Measurements from ENCODE around the gene NLRC3.

Gene NLRC3

GRCh38 chr16:3597226-3597625 is 20.0 kb upstream of the NLRC3 start:
- no peak for DNase-seq (ENCODE audit: low read depth)
- H3K4me3 ChIP-seq (replicated peaks; ENCODE audit: low read depth, low read length): no peak overlapping the region
- no peak for TF ChIP-seq CTCF (IDR thresholded peaks at IDR 0.05; ENCODE audit: low read length, missing control alignments)

- no peak overlapping the region for H3K4me3 ChIP-seq (replicated peaks; ENCODE audit: low read depth, low read length)
- TF ChIP-seq CTCF (IDR thresholded peaks at IDR 0.05; ENCODE audit: low read length, missing control alignments): no peak
- no peak for DNase-seq (ENCODE audit: low read depth)
These were observed 19.1 kb upstream of the NLRC3 start for GRCh38 chr16:3596101-3596861.

GRCh38 chr16:3595521-3596021 is 18.4 kb upstream of the NLRC3 start:
- TF ChIP-seq CTCF (IDR thresholded peaks at IDR 0.05; ENCODE audit: low read length, missing control alignments): no peak
- no peak overlapping the region for H3K4me3 ChIP-seq (replicated peaks; ENCODE audit: low read depth, low read length)
- no peak for DNase-seq (ENCODE audit: low read depth)

- H3K4me3 ChIP-seq (replicated peaks; ENCODE audit: low read depth, low read length): no peak overlapping the region
- no peak for TF ChIP-seq CTCF (IDR thresholded peaks at IDR 0.05; ENCODE audit: low read length, missing control alignments)
- no peak for DNase-seq (ENCODE audit: low read depth)
These were observed 17.9 kb upstream of the NLRC3 start for GRCh38 chr16:3595110-3595486.

GRCh38 chr16:3594316-3595109 is 17.3 kb upstream of the NLRC3 start:
- TF ChIP-seq CTCF (IDR thresholded peaks at IDR 0.05; ENCODE audit: low read length, missing control alignments): no peak
- DNase-seq (ENCODE audit: low read depth): no peak
- no peak overlapping the region for H3K4me3 ChIP-seq (replicated peaks; ENCODE audit: low read depth, low read length)

GRCh38 chr16:3592559-3592958 is 15.4 kb upstream of the NLRC3 start:
- no peak overlapping the region for H3K4me3 ChIP-seq (replicated peaks; ENCODE audit: low read depth, low read length)
- DNase-seq (ENCODE audit: low read depth): no peak
- TF ChIP-seq CTCF (IDR thresholded peaks at IDR 0.05; ENCODE audit: low read length, missing control alignments): no peak

All from fibroblast of pulmonary artery (primary cell).